HL-60/S4 (cell line): ENCODE data around the gene IRF2BP2.
"Not testable (repeated sequence)": the region's sequence is repeated elsewhere in the genome, so short reads cannot be mapped to it uniquely, and the experiment has no call there.

Experiments used
- in situ Hi-C: fragments of 300-500 bp; cut with MboI; formaldehyde crosslinking; loops from 2 replicates; pipeline ENCODE4 v1.14.3; 2022; ENCODE audit warnings: low sequenced_read_pairs

IRF2BP2 gene

DNA sequence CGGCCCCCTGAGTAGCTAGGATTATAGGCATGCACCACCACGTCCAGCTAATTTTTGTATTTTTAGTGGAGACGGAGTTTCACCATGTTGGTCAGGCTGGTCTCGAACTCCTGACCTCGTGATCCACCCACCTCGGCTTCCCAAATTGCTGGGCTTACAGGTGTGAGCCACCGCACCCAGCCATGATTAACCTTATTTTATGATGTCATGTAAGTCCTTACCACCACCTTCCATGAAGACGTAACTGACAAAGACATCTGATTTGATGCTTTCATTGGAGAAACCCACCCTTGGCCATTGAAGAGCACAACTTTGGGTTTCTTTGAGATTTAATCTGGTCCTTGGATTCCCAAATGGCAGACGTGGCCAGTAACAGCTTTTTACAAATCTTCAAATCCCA lies 24.9 kb upstream of the IRF2BP2 start:
- in situ Hi-C loops: not testable (repeated sequence)

DNA sequence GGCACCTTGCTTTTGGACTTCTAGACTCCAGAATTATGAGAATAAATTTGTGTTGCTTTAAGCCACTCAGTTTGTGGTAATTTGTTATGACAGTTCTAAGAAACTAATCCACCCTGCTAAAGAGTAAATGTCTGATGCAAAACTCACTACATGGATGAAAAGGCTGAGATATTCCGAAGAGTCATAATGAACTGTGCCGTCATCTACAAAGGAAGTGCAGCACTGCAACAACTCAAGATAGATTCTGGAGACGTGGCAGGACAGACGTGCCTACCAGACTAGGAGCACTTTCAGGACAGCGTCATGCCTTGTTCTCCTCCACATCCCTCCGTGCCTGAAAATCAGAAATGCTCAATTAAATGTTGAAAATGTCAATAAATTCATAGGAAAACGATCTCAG lies 24.4 kb upstream of the IRF2BP2 start:
- in situ Hi-C loops: no loop called here

DNA sequence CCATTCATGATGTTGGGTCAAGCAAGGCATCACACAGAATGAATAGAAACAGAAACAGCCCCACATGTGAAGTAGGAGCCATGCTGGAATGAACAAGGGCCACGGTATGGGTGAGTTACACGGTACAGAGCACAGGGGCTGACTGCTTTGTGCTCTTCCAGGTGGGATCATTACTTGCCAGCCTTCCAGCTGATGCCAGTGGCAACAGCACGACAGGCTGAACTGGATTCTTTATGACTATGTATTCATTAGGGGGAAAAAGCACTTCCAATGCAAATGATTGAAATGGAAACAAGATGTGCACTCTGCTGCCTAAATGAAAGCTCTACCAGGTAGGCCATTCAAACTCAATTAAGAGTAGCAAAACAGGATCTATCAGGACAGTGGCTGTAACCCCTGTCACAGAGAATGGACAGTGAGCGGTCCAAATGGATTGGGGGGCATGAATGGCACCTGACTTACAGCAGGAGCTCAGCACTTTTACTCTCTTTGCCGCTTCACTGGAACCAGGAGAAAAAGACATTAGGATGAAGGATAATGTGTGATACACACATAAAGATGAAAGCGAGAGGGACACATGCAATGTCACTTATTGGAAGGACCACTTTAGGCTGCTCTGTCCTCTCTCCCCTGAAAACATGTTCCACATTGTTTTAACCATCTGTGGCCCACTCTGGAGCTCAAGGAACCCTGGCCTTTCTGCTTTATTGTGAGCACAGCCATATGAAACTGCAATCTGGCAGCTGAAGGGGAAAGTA lies 23.4 kb upstream of the IRF2BP2 start:
- in situ Hi-C loops: no loop called here

DNA sequence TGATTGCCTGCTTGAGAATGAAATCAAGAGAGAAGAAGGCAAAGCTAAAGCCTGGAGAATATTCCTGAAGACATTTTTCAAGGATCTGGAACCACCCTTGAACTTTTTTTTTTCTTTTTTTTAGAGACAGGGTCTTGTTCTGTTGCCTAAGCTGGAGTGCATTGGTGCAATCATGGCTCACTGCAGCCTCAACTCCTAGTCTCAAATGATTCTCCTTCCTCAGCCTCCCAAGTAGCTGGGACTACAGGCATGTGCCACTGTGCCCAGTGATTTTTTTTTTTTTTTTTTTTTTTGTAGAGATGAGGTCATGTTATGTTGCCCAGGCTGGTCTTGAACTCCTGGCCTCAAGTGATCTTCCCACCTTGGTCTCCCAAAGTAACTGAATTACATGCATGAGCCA lies 22.2 kb upstream of the IRF2BP2 start:
- in situ Hi-C loops: no loop called here

DNA sequence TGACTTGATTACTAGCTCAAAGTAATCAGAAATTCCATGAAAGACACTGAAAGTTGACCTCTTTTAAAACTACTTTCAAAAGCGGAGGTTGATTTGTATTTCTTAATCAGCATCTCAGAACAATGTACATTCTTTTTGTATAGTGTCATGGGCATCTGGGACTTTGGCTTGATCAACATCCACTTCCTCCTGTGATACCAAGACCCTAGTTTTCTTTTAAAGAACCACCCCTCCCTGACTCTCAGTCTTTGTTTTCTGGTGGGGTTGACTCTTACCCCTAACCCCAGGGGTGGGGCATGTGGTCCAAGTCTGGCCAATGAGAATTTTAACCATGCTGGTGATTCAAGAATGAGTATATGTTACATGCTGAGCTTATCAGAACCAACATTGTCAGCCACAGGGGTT lies 21.7 kb upstream of the IRF2BP2 start:
- in situ Hi-C loops: no loop called here

DNA sequence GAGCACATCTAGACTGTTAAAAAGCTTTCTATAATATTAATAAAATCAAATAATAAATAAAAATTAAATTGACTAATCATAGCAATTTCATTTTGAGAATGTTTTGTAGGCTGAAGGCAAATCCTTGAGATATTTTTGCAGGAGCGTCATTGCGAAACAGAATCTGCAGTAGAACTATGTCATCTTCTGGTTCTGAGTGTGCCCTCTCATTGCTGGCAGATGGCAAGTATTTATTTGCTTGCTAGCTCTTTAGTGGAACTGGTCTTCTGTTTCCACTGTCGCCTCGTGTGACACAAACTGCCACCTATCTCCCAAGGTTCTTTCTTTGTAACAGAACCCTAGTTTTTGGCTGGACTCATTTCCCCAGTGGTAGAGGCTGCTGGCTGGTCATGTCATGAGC lies 19.0 kb upstream of the IRF2BP2 start:
- in situ Hi-C loops: no loop called here

DNA sequence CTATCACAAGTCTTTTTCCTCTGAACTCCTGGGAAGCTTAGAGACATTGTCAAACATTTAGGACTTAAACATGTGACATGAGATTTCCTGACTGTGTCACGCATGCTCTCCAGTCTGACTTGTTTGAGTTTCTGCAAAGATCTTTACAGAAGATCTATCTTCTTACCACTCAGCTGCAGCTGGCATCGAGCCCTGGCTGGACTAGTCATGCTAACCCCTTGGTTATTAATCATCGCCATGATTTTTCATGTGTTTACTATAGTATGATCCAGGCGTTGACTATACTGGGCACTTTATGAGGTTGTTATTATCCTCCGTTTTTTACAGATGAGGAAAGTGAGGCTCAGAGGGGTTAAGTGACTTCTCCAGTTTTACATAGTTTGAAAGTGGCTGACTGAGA lies 18.1 kb upstream of the IRF2BP2 start:
- in situ Hi-C loops: no loop called here

DNA sequence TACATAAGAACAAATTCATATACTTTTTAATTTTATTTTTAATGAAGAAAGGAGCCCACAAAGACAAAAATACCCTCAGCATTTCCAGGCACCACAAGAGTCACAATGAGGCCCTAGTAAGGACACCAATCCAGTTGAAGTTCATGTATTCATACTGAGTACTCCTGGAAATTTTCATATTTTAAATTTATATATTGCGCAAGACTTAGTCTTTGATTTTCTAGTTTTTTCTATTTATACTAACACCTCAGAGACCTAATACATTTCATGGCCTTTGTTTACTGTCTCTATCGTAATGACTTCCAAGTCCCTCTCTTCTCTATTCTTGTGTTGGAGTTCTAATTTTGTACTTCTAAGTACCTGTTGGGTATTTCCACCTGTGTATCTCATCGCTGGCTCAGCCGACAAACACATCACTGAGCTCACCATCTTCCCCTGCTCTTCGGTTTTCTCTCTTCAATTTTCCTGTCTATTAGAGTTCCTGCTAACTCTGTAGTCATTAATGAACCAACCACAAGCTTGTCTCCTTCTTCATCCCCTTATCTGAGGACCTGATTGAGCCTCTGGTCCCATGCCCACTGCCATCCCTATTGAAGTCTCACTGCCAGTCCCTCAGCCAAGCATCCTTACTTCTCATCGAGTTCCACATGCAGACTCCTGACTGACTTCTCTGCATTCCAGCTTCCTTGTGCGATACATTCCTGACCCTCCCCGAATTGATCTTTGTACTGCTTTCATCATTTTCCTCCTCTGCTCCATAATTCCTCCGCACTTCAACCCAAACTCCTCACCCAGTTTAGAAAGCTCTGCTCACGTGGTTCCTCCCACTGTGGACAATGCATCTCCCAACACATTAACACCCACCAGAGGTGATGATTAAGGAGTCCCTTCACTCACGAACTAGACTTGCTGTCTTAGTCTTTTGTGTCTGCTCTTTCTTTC lies 17.3 kb upstream of the IRF2BP2 start:
- in situ Hi-C loops: no loop called here

DNA sequence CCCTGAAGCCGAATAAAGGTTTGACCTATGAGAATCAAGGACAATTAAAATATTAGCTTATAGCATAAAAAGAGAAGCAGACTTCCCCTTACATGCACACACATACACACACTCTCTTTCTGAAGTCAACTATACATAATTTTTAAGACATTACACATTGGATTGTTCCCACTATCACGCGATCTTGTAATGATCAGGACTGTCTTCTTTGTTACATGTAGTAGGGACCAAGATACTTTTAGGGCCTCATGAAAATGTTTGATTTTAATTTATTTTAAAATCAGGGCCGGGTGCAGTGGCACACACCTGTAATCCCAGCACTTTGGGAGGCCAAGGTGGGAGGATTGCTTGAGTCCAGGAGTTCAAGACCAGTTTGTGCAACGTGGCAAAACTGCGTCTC lies 16.4 kb upstream of the IRF2BP2 start:
- in situ Hi-C loops: no loop called here

DNA sequence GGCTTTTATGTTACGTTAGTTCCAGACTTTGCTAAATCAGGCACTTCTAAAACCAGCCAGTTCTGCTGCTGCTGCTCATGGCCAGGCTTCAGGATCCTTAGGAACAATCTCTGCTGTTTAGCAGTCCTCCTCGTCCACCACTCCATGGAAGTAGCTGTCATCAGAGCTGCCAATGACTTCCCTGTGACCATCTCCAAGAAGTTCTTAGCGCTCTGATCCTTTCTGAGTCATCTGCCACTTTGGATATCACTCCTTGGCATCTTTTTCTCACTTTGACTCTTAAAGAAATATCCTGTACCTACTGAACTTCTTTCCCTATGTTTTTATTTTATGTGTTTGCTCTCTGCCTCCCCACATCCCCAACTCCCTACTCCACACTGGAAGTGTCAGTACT lies 14.7 kb upstream of the IRF2BP2 start:
- in situ Hi-C loops: no loop called here

DNA sequence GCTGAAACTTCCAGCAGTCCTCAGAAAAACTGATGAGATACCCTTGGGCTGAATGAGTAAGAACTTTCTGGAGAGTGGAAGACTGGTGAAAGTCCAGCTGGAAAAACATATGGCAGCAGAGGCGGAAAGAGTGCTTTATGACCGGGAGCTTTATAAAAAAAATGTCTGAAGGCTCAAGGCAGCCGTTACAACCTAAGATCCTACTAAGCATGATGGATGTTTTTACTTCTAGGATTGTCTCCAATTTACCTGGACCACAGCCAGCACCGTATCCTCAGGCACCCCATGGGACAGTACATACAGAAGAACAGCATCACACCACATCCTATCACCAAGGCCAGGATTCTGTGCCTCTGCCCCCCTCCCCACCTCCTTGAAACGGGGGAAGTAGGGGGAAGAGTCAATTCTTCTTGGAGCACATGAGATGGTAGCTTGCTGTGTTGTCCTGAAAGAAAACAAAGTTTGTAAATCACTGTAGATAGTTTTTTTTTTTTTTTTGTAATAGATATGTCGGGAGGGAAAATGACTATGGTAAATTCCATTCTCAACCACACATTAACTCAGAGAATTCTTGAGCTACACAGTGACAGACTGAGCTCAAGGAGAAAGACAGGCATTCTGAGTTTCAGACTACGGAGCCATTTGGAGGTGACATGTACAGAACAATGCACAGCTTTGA lies 11.8 kb upstream of the IRF2BP2 start:
- in situ Hi-C loops: no loop called here

DNA sequence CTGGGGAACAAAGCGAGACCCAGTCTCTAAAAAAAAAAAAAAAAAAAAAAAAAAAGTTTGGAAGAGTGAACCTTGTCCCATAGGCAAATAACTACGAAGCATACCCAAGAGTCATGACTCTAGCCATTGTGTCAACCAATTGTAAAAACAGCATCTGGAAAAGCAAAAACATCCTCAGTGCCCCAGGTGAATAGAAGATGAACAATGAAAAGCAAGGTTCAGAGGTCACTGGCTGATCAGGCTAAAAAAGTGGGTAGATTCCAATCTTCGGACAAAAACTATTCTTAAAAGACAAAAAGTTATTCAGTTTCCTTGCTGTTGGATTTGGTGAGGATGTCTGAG lies 11.1 kb upstream of the IRF2BP2 start:
- in situ Hi-C loops: no loop called here

DNA sequence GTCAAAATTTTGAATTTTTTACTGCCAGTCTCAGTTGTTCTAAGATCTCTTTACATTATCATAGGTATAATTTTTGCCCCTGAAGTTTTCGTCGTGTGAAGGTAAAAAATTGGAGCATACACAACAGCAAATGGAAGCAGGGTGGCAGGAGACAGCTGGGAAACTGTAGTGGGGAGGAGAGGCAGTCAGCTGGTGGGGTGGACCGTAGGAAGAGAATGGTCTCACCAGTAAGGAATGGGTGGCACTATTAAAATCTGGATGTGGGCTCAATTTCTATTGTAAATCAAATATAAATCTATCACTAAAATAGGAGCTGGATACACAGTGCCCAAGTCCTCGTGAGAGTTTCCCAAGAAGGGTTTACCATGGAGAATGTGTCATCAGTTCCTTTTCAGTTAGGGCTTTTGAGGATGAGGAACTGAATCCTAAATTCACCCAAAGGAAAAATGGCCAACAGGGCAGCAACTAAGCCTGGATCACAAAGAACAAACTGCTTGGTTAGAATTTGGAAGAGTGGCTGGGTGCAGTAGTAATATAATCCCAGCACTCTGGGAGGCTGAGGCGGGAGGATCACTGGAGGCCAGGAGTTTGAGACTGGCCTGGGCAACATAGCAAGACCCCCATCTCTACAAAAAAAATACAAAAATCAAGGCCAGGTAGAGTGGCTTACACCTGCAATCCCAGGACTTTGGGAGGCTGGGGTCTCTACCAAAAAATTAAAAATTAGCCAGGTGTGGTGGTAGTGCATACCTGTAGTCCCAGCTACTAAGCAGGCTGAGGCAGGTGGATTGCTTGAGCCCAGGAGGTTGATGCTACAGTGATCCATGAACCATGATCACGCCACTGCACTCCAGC lies 10.5 kb upstream of the IRF2BP2 start:
- in situ Hi-C loops: no loop called here

DNA sequence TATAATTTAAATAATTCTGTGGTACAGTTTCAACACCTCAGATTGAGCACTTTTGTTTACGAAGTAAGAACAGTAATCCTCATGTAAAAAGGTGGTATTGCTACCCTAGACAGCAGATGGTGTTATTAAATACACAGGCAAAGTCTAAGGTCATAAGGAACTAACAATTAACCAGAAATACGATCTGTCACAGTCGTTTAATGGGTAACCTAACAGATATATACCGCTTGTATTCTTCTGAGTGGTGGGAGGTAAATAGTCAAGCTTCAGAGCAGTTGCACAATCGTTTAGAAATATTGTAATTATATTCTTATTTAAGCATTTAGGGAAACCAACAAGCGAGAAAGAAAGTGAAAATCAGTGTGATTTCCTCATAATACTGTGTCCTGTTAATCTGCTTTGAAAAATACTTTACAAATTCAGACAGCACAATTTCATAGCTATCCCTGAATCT lies 9.8 kb upstream of the IRF2BP2 start:
- in situ Hi-C loops: loop anchor here (10.0 kb wide), 2 partner anchors 105 to 225 kb away; no protein-coding TSS in a partner anchor

DNA sequence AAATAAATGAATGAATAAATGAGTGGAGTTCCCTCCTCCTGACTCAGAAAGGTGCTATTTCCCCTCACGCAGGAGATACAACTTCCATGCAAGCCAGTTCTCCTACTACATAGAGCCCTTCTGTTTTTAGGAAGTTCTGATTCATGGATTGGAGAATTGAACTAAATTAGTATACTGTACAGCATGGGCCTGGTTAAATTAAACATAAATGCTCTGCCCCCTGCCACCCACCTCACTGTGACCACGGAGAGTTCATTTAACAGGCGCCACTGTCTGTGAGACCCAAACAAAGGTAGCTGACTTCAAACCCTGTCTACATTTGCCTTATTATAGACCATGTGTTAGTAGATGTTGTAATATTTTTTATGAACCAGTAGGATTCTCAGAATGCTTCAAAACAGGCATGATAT lies 9.1 kb upstream of the IRF2BP2 start:
- in situ Hi-C loops: loop anchor here (10.0 kb wide), 2 partner anchors 106 to 226 kb away; no protein-coding TSS in a partner anchor

DNA sequence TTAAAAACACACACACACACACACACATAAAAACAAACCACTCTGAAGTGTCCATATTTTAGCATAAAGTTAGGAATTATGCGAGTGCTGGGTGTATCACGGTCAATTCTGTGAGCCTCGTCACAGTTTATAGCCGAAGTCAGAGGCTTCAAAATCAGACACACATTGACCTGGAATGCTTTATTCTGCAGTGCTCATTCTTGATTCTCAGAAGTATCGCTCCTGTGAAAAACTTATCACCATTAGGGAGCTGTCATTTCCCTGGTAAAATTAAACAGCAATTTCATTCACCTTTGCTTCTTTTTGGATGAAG lies 8.7 kb upstream of the IRF2BP2 start:
- in situ Hi-C loops: loop anchor here (10.0 kb wide), 2 partner anchors 106 to 226 kb away; no protein-coding TSS in a partner anchor

DNA sequence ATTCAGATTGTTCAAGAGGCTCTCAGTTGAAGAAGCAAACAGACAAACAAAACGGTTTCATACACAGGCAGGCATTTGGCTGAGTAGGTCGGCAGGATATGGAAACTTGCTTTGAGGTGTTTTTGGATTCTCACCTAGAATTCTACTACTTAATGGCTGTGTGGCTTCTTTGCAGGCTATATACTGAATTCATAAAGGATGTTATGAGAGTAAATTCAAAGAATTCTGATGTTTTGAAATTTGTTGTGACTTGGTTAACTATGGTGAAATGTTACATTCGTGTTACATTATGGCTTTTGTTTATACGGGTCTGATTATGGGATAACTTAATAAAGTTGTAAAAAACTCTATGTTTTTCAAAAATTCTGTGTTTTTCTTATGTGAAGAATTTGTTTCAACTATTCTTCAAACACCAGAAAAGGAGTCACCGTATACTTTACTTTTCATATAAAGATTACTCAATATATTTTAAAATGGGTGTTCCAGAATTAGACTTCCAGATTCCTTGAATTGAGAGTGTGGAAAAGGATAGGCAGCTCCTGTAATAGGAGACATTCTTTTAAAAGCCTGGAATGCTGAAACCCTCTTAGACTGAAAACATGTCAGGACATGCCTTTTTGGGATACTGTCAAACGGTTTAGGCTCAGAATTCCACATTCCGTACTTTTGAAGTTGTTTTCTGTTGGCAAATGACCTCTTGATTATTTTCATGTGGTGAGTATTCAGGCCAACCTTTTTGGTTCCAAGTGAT lies 8.2 kb upstream of the IRF2BP2 start:
- in situ Hi-C loops: loop anchor here (10.0 kb wide), 2 partner anchors 107 to 227 kb away; no protein-coding TSS in a partner anchor

DNA sequence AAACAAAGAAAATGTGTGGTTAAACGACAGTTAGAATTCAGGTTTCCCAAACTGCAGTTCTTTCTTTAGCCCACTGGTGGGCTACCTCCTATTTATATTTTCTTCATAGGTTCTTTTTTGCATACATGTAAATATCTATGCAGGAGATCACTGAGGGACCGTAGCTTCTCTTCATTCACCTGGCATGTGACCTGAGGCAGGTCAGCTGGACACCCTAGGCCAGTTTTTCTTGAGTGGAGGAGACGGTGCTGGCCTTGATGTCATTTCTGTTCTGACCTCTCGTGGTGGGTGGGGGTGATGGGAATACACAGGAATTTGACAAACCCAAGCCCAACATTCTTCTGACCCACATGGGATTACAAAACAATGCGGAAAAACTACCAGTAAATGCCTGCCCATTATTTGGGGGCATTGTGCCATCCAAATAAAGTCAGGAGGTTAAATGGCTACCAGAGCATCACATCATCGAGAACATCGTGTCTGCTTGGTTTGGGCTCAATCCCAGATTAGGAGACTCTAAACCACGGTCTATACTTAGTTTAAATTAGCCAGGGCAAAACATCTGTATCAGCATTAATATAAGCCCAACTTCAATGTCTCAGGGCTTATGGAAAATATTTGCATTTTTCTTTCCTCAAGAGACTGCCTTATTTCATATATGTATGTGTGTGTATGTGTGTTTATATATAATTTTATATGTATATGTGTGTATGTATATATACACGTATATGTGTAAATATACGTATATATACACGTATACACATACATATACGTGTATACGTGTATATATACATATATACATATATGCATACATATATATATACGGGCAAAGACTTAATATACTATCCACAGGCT lies 7.4 kb upstream of the IRF2BP2 start:
- in situ Hi-C loops: loop anchor here (10.0 kb wide), 2 partner anchors 107 to 227 kb away; no protein-coding TSS in a partner anchor

DNA sequence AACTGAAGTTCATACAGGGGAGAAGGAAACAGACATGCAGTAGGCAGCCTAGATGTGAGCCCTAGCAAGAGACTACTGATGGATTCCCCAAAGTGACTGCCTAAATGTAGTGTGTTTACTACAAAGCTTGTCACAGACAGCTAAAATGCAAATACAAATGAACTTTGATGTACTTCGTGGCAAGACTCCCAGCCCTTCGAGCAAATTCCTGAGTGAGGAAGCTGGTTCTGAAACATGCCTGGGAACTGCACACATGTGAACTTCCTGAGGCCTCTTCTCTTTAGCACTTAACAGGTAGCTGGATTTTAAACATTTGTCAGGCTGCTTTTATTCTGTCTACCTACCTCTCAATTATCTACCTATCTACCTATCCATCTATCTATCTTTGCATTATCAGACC lies 6.7 kb upstream of the IRF2BP2 start:
- in situ Hi-C loops: loop anchor here (10.0 kb wide), 2 partner anchors 108 to 228 kb away; no protein-coding TSS in a partner anchor
